GM21447 (cell line): ENCODE results near the gene HNF1B.

Source experiments
- ATAC-seq: cut with Tn5 transposase; IDR thresholded peaks from one replicate; pipeline ENCODE4 v1.9.1; 2021; ENCODE audit not compliant: unreplicated experiment

The HNF1B gene

GRCh38 chr17:37676115-37676925 lies 68.5 kb downstream of the HNF1B start:
- no peak for ATAC-seq

- ATAC-seq, result no peak
Measured at GRCh38 chr17:37674511-37674910, 70.3 kb downstream of the HNF1B start.

GRCh38 chr17:37673386-37673785 lies 71.5 kb downstream of the HNF1B start:
- no peak for ATAC-seq

GRCh38 chr17:37672548-37673078 lies 72.2 kb downstream of the HNF1B start:
- ATAC-seq, result no peak

GRCh38 chr17:37671824-37672547 lies 72.9 kb downstream of the HNF1B start:
- ATAC-seq, result no peak

GRCh38 chr17:37671028-37671823 lies 73.6 kb downstream of the HNF1B start:
- no peak for ATAC-seq

GRCh38 chr17:37667039-37667438 lies 77.8 kb downstream of the HNF1B start:
- no peak for ATAC-seq

GRCh38 chr17:37664214-37664613 lies 80.6 kb downstream of the HNF1B start:
- no peak for ATAC-seq

GRCh38 chr17:37662353-37662752 lies 82.5 kb downstream of the HNF1B start:
- no peak for ATAC-seq

- no peak for ATAC-seq
Measured at GRCh38 chr17:37661400-37662014, 83.4 kb downstream of the HNF1B start.

GRCh38 chr17:37659925-37660324 lies 84.9 kb downstream of the HNF1B start:
- no peak for ATAC-seq

GRCh38 chr17:37657202-37657601 lies 87.7 kb downstream of the HNF1B start:
- no peak for ATAC-seq

- ATAC-seq, result no peak
Measured at GRCh38 chr17:37651849-37652248, 93.0 kb downstream of the HNF1B start.

GRCh38 chr17:37650419-37651003 lies 94.3 kb downstream of the HNF1B start:
- ATAC-seq, result no peak

- ATAC-seq, result no peak
Measured at GRCh38 chr17:37648555-37648954, 96.3 kb downstream of the HNF1B start.

- ATAC-seq, result no peak
Measured at GRCh38 chr17:37647856-37648255, 97.0 kb downstream of the HNF1B start.

- no peak for ATAC-seq
Measured at GRCh38 chr17:37643869-37644268, 101.0 kb downstream of the HNF1B start.

- ATAC-seq, result peak; percentile 93
Measured at GRCh38 chr17:37643118-37643766, 101.6 kb downstream of the HNF1B start, which contains the start of gene DDX52. DDX52 (minus strand) TSS chr17:37643446; CDS start chr17:37643420, 26 bp downstream.

GRCh38 chr17:37642681-37643080 lies 102.2 kb downstream of the HNF1B start:
- ATAC-seq, result no peak

GRCh38 chr17:37640015-37640414 lies 104.8 kb downstream of the HNF1B start:
- no peak for ATAC-seq
